Common myeloid progenitor, CD34-positive (primary cell): ENCODE measurements around the gene SCAI.

Experiments
- CTCF ChIA-PET: fragments of 350-600 bp; sonication (Branson Sonifier 250); formaldehyde crosslinking; loops from one replicate; lab custom pipeline; 2021; ENCODE audit warnings: antibody characterized with exemption; lab: Charles Lee
- POLR2A ChIA-PET: fragments of 350-600 bp; sonication (Branson Sonifier 250); formaldehyde crosslinking; loops from one replicate; lab custom pipeline; 2021; ENCODE audit warnings: antibody characterized with exemption; lab: Charles Lee
- DNase-seq, 3 donors: peaks; one replicate each; pipeline versions ENCODE4 v3.0.0 to v3.0.0-alpha.2; 2013
- H3K27ac ChIP-seq, 2 experiments: 1 replicate in 1 of 2; 2 replicates in 1 of 2; pipeline ENCODE4 v1.7.0; 2013; ENCODE audit warnings: inconsistent platforms in 2 of 2, low read length in 2 of 2, mild to moderate bottlenecking in 2 of 2, low read depth in 1 of 2, moderate library complexity in 1 of 2; ENCODE audit not compliant: severe bottlenecking in 2 of 2, insufficient read depth in 1 of 2, poor library complexity in 1 of 2
- H3K27me3 ChIP-seq, 5 experiments: replicated peaks in 2 of 5; 1 replicate in 3 of 5; 2 replicates in 2 of 5; pipeline versions ENCODE4 v1.6.1 to v1.7.0; 2013; ENCODE audit warnings: low read length in 4 of 5, mild to moderate bottlenecking in 2 of 5, moderate library complexity in 2 of 5, inconsistent platforms in 1 of 5; ENCODE audit not compliant: insufficient read depth in 5 of 5, control insufficient read depth in 4 of 5
- H3K36me3 ChIP-seq, 4 experiments: 1 replicate in 2 of 4; 2 replicates in 2 of 4; pipeline versions ENCODE4 v1.6.1 to v1.7.0; 2013; ENCODE audit warnings: low read length in 3 of 4, control low read depth in 1 of 4, mild to moderate bottlenecking in 1 of 4; ENCODE audit not compliant: control insufficient read depth in 4 of 4, insufficient read depth in 4 of 4
- H3K4me1 ChIP-seq, 4 experiments: 1 replicate in 3 of 4; 2 replicates in 1 of 4; pipeline versions ENCODE4 v1.6.1 to v1.7.1; 2013; ENCODE audit warnings: low read length in 3 of 4, mild to moderate bottlenecking in 3 of 4, control low read depth in 1 of 4, inconsistent platforms in 1 of 4, moderate library complexity in 1 of 4; ENCODE audit not compliant: control insufficient read depth in 4 of 4, insufficient read depth in 4 of 4; ENCODE audit errors: control extremely low read depth in 1 of 4
- H3K4me3 ChIP-seq, 7 experiments: 1 replicate in 4 of 7; 2 replicates in 3 of 7; pipeline versions ENCODE4 v1.5.1 to v1.7.0; 2013; ENCODE audit warnings: mild to moderate bottlenecking in 7 of 7, low read length in 6 of 7, moderate library complexity in 6 of 7, inconsistent platforms in 2 of 7, low read depth in 2 of 7, control low read depth in 1 of 7; ENCODE audit not compliant: insufficient read depth in 4 of 7, control insufficient read depth in 1 of 7; ENCODE audit errors: extremely low read depth in 1 of 7
- H3K9me3 ChIP-seq, 5 experiments: 1 replicate in 4 of 5; 2 replicates in 1 of 5; pipeline versions ENCODE4 v1.6.1 to v1.7.1; 2013; ENCODE audit warnings: low read length in 4 of 5, mild to moderate bottlenecking in 2 of 5, inconsistent platforms in 1 of 5, low read depth in 1 of 5, moderate library complexity in 1 of 5; ENCODE audit not compliant: control insufficient read depth in 4 of 5, insufficient read depth in 2 of 5; ENCODE audit errors: control extremely low read depth in 1 of 5
- WGBS: methylation state at CpG from one replicate; pipeline ENCODE4 v1.1.5; 2013; ENCODE audit not compliant: insufficient coverage; 5-methylcytosine and 5-hydroxymethylcytosine counted together

The SCAI gene

DNA sequence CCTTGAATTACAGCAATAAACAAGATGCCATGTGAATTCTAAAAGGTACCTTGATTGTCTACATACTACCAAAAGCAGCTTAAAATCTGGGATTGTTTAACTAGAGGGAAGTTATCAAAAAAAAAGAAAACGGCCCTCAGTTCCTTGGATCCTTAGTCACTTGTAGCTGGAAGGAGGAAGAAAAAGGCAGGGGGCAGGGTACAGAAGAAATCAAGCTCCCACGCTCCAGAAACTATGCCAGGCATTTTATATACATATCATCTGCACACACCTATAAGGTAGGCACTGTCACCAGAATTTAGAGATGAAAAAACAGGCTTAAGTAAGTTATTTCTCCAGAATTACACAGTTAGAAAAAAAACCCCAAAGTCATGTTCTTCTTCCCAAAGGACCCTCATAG lies 63.4 kb downstream of the SCAI start:
- H3K36me3 ChIP-seq: peaks cover 5 to 30% (median 6%) of the 10 kb centered on the region in 4 experiments
- ChIA-PET CTCF (interaction anchor here (1.2 to 1.4 kb wide), 2 partner anchors 11 to 21 kb away, joined by 3 read pairs; no protein-coding TSS in a partner anchor), POLR2A (no interaction called here)
- H3K4me1 ChIP-seq: no peaks in the 10 kb centered on the region
- DNase-seq: no peak
- H3K27me3 ChIP-seq: no peaks in the 10 kb centered on the region
- H3K9me3 ChIP-seq: peaks cover 0 to 27% (median 10%) of the 10 kb centered on the region in 5 experiments
- no peak overlapping the region for H3K27ac ChIP-seq
- WGBS: no CpG with 5 or more reads among the region's 2 CpGs
- H3K4me3 ChIP-seq: no peak overlapping the region

GRCh38 chr9:125075997-125076396 lies 67.3 kb downstream of the SCAI start:
- H3K27me3 ChIP-seq: no peaks in the 10 kb centered on the region
- peaks cover 0 to 5% (median 0%) of the 10 kb centered on the region in 5 experiments for H3K9me3 ChIP-seq
- H3K27ac ChIP-seq: no peak overlapping the region
- no peak overlapping the region for H3K4me3 ChIP-seq
- no peak for DNase-seq
- 88% methylated on average over 2 of the region's 7 CpGs for WGBS
- H3K4me1 ChIP-seq: no peaks in the 10 kb centered on the region
- H3K36me3 ChIP-seq: peaks cover 0 to 7% (median 1%) of the 10 kb centered on the region in 4 experiments
- ChIA-PET POLR2A (no interaction called here), CTCF (interaction anchor here (0.8 kb wide), 1 partner anchor 10 kb away, joined by 4 read pairs; no protein-coding TSS in a partner anchor)

DNA sequence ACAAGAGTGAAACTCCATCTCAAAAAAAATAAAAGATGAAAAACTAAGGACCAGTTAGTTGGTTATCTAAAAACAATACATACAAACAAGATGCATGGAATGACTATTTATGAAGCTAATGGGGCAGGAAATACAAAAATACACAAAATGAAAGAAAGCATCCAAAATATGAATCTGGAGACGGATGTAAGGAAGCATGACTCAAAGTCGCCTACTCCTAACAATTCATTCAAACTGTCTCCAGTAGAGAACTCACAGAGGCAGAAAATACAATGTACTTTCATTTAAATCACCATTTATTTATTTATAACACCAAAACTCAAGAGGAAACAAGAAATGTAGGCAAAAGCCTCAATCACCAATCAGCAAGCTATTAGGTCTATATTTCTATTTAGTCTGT lies 68.4 kb downstream of the SCAI start:
- Histone ChIP-seq H3K36me3 (peaks cover 0 to 2% (median 1%) of the 10 kb centered on the region in 4 experiments), H3K4me1 (no peaks in the 10 kb centered on the region), H3K4me3 (no peak overlapping the region), H3K27ac (no peak overlapping the region), H3K9me3 (no peaks in the 10 kb centered on the region), H3K27me3 (no peaks in the 10 kb centered on the region)
- POLR2A ChIA-PET: interaction anchor here (0.6 to 0.7 kb wide), 2 partner anchors 19 to 146 kb away, joined by 4 to 6 read pairs; no protein-coding TSS in a partner anchor
- no peak for DNase-seq
- CTCF ChIA-PET: no interaction called here
- WGBS: 100% methylated on average over 2 of the region's 2 CpGs

DNA sequence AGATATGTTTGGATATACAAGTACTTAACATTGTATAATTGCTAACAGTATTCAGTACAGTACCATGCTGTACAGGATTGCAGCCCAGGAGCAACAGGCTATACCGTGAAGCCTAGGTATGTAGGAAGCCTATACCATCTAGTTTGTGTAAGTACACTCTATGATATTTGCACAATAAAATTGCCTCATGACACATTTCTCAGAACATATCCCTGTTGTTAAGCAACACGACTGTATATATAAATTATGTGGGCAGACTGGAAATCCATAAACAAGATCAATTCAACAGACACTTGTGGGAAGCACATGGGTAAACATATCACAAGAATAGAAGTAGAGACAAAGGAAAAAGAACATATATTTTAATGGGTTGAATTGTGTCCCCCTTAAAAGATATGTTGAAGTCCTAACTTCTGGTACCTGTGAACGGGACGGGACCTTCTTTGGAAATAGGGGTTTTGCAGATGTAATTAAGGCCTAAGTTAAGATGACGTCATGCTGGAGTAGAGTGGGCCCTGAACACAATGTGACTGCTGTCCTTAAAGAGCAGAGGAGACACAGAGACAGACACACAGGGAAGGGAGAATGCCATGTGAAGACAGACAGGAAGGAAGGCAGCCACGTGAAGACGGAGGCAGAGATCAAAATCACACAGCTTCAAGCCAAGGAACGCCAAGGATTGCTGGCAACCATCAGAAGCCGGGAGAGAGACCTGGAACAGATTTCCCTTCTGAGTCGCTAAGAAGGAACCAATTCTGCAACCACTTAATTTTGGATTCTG lies 76.3 kb downstream of the SCAI start:
- peaks cover 0 to 3% (median 0%) of the 10 kb centered on the region in 4 experiments for H3K4me1 ChIP-seq
- H3K27me3 ChIP-seq: no peaks in the 10 kb centered on the region
- WGBS: 66% methylated on average over 7 of the region's 10 CpGs
- no peak overlapping the region for H3K27ac ChIP-seq
- ChIA-PET POLR2A (no interaction called here), CTCF (interaction anchor here (1.8 kb wide), 1 partner anchor 18 kb away, joined by 4 read pairs; no protein-coding TSS in a partner anchor)
- H3K36me3 ChIP-seq: peaks cover 0 to 9% (median 0%) of the 10 kb centered on the region in 4 experiments
- no peak for DNase-seq
- peaks cover 0 to 9% (median 0%) of the 10 kb centered on the region in 5 experiments for H3K9me3 ChIP-seq
- H3K4me3 ChIP-seq: no peak overlapping the region

DNA sequence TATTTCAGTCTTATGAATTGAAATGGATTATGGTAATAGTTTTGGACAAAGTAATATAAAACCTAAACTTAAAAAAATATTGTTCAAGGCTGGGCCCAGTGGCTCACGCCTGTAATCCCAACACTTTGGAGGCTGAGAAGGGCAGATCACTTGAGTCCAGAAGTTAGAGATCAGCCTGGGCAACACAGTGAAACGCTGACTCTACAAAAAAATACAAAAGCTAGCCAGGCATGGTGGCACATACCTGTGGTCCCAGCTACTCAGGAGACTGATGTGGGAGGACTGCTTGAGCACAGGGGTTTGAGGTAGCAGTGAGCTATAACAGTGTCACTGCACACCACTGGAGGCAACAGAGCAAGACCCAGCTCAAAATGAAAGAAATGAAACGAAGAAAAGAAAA lies 81.9 kb downstream of the SCAI start:
- 100% methylated on average over 2 of the region's 3 CpGs for WGBS
- Histone ChIP-seq H3K4me1 (no peaks in the 10 kb centered on the region), H3K36me3 (peaks cover 0 to 18% (median 10%) of the 10 kb centered on the region in 4 experiments), H3K4me3 (no peak overlapping the region), H3K27ac (no peak overlapping the region), H3K27me3 (no peaks in the 10 kb centered on the region), H3K9me3 (peaks cover 0 to 9% (median 0%) of the 10 kb centered on the region in 5 experiments)
- DNase-seq: no peak
- POLR2A ChIA-PET: no interaction called here
- CTCF ChIA-PET: no interaction called here

GRCh38 chr9:125049212-125050049 lies 93.9 kb downstream of the SCAI start:
- POLR2A ChIA-PET: interaction anchor here (0.7 kb wide), 1 partner anchor 77 kb away, joined by 4 read pairs; no protein-coding TSS in a partner anchor
- no peak for DNase-seq
- H3K4me1 ChIP-seq: no peaks in the 10 kb centered on the region
- H3K27ac ChIP-seq: no peak overlapping the region
- CTCF ChIA-PET: no interaction called here
- no peaks in the 10 kb centered on the region for H3K27me3 ChIP-seq
- peaks cover 6 to 43% (median 13%) of the 10 kb centered on the region in 4 experiments for H3K36me3 ChIP-seq
- 100% methylated on average over 2 of the region's 5 CpGs for WGBS
- H3K4me3 ChIP-seq: no peak overlapping the region
- peaks cover 0 to 7% (median 2%) of the 10 kb centered on the region in 5 experiments for H3K9me3 ChIP-seq
